GM10266 (cell line): Measurements from ENCODE around the gene GIPC2.
"Not testable (repeated sequence)": the region's sequence is repeated elsewhere in the genome, so short reads cannot be mapped to it uniquely, and the experiment has no call there.

Experiments
- DNase-seq: peaks from one replicate; pipeline ENCODE4 v3.0.0; 2012; ENCODE audit errors: extremely low spot score
- TF ChIP-seq, protein P1 (sequence below): IDR thresholded peaks from 2 replicates; pipeline ENCODE4 v1.5.1; 2012; ENCODE audit warnings: mild to moderate bottlenecking, low read depth; ENCODE audit not compliant: control insufficient read depth, insufficient read depth; ENCODE audit errors: missing control alignments

Gene GIPC2

DNA sequence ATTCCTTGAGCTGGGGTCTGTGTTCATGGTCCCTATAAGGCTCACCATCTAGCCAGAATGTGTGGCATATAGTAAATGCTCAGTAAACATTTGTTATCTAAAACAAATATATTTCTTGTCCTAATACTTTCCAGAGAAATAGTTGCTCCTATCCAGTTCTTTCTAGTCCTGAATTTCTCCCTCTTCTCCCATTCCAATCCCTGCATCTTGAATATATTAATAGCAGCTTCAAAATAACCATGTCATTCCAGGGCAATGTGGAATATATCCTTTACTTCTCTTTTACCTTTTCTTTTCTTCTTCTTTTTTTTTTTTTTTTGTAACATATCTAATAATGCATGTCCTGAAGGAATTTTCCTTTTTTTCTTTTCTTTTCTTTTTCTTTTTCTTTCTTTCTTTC lies 30.6 kb upstream of the GIPC2 start:
- no peak for DNase-seq
- TF ChIP-seq, protein P1, sequence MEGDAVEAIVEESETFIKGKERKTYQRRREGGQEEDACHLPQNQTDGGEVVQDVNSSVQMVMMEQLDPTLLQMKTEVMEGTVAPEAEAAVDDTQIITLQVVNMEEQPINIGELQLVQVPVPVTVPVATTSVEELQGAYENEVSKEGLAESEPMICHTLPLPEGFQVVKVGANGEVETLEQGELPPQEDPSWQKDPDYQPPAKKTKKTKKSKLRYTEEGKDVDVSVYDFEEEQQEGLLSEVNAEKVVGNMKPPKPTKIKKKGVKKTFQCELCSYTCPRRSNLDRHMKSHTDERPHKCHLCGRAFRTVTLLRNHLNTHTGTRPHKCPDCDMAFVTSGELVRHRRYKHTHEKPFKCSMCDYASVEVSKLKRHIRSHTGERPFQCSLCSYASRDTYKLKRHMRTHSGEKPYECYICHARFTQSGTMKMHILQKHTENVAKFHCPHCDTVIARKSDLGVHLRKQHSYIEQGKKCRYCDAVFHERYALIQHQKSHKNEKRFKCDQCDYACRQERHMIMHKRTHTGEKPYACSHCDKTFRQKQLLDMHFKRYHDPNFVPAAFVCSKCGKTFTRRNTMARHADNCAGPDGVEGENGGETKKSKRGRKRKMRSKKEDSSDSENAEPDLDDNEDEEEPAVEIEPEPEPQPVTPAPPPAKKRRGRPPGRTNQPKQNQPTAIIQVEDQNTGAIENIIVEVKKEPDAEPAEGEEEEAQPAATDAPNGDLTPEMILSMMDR = no peak

DNA sequence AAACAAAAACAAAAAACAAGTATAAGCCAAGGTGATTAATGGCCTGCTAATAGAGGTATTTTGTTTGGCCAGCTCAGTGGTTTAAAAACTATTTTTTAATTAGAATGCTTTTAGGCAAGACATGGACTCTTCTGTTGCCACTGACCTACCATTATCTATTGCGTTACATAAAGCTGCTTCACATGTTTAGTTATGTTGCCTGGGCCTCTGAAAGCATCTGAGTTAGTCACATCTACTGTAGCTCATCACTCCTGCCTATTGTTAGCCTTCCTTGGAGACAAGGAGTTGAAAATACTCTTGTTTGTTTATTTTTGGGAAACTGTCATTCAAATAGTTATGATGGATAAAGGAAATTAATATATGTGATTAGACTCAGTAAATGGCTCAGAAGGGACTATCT lies 26.7 kb upstream of the GIPC2 start:
- TF ChIP-seq, protein P1 = no peak
- no peak for DNase-seq

DNA sequence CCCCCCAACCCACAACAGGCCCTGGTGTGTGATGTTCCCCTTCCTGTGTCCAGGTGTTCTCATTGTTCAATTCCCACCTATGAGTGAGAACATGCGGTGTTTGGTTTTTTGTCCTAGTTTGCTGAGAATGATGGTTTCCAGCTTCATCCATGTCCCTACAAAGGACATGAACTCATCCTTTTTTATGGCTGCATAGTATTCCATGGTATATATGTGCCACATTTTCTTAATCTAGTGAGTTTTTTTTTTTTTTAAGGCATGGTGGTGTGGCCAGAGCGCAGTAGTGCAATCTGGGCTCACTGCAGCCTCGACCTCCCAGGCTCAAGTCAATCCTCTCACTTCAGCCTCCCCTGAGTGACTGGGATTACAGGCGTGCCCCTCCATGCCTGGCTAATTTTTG lies 24.6 kb upstream of the GIPC2 start:
- not testable (repeated sequence) for DNase-seq

DNA sequence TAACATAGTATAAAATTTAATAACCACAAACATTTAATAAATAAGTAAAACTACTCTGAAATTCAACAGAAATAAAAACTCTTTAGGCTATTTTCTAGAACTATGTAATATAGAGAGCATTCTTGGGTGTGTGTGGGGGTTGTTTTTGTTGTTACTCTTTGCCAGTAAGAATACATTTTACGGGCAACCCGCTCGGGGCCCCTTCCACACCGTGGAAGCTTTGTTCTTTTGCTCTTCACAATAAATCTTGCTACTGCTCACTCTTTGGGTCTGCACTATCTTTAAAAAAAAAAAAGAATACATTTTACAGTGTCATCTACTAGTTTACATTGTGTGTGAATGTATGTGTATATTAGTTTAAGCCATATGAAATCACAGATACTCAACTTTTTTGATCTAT lies 16.0 kb upstream of the GIPC2 start:
- no peak for DNase-seq
- TF ChIP-seq, protein P1 = no peak

DNA sequence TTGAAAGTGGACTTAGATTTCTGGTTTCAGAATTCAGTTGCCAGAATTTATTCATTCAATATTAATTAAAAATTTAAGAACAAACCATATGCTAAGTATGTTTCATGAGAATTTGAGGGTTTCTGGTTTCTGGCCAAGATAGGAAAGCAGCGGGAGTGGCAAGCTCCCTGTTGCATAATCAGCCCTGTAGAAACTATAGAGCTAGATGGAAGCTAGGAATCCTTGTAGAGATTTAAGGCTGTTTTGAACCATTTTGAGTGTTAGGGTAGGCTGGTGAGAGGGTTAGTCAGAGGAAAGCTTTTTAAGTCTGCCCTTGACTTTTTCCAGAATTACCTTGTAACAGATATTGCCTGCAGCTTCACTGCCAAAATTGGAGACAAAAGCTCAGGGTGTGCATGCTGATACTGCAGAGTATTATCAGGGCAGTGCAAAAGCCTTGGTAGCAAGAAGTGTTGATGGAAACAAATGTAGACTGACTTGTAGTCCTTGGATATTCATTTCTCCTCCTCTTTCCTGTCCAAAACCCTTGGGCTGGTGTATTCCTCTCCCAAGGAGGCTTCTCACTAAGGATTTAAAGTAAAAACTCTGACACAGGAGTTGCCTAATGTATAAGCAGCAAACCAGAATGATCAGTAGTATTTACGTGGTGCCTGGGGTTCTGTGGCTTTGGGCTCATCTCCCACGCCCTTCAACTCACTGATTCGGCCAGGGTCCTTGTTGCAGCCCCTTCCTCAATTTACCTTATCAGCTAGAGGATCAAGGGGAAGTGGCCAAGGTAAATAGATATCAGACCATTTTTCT lies 12.6 kb upstream of the GIPC2 start:
- DNase-seq = no peak
- TF ChIP-seq, protein P1 = no peak

DNA sequence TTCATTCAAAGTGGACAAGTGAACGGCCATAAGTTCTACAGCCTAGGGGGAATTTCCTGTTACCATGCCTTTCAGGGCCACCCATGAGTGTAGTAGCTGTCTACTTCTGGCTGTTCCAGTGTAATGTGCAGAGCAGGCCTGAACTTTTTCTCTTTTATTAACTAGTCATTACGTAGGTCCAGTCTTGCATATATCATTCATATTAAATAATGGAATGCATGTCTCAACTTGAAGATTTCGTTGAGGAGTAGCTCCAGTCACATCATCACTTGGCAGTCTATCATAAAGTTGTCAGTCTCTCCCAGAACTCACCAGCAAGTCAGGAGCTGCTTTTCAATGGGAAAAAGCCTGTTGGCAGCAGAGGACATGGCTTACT lies 12.0 kb upstream of the GIPC2 start:
- DNase-seq = no peak
- TF ChIP-seq, protein P1 = no peak

DNA sequence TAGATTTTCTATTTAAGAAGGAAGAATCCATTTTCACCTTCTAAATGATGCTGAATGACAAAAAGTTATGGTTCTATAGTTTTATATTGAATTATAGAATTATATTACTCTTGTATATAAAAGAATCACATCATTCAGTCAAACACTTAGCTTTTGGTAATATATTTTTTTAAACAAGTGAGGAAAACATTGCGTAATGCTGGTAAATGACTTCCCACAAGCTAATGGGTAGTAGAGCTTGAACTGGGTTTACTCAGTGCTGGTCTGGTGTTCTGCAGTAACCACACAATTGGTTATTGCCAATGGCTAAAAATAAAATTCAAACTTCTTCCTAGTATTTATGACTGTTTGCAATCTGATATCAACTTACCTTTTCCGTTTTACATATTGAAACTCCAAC lies 10.6 kb upstream of the GIPC2 start:
- TF ChIP-seq, protein P1 = no peak
- no peak for DNase-seq

DNA sequence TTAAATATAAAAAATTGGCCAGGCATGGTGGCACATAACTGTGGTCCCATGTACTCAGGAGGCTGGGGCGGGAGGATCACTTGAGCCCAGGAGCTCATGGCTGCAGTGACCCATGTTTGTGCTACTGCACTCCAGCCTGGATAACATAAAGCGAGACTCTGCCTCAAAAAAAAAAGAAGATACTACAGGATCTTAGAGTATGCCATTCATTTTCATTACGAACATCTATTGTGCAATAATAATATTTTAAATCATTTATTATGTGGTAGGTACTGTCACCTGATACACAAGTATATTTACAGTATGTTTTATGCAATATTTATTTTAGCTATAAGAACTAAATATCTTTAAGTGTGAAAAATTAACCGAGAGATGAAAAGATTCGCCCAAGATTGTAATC lies 9.3 kb upstream of the GIPC2 start:
- no peak for DNase-seq
- TF ChIP-seq, protein P1 = no peak
